ENCODE results near the gene TBC1D14. TPM values are rescaled to one million over a fixed set of nuclear protein-coding genes. Genes with fewer than 3 reads are reported as not detected.
A peak's percentile ranks its signal among the peaks of the same experiment; 100 is the strongest.

TBC1D14 gene
- total RNA-seq, 2 experiments from 2014 or later, result 53.7 to 55.3 TPM

- peaks cover 62% of the 10 kb centered on the region for H3K4me1 Mint-ChIP-seq
- no peaks in the 10 kb centered on the region for H3K27me3 Mint-ChIP-seq
- DNase-seq, result no peak
- no peaks in the 10 kb centered on the region for H3K9me3 Mint-ChIP-seq
- H3K36me3 Mint-ChIP-seq (ENCODE audit: low read depth), result peaks cover 52% of the 10 kb centered on the region
- POLR2A ChIA-PET, result interaction anchor here (1.1 to 2.7 kb wide), 3 partner anchors 16 to 76 kb away, joined by 5 to 7 read pairs (median 5); partner anchors contain the start of genes GRPEL1 and TADA2B
- no peak overlapping the region for H3K4me3 Mint-ChIP-seq
- CTCF ChIA-PET, result interaction anchor here (1.0 to 1.7 kb wide), 3 partner anchors 16 to 51 kb away, joined by 3 to 5 read pairs (median 4); partner anchors contain the start of gene TADA2B
- peak overlapping the region; percentile 75 for H3K27ac Mint-ChIP-seq
These were observed 82.3 kb downstream of the TBC1D14 start for GRCh38 chr4:6991771-6992557.

GRCh38 chr4:6992728-6993677 lies 83.4 kb downstream of the TBC1D14 start:
- peak overlapping the region; percentile 75 for H3K27ac Mint-ChIP-seq
- H3K9me3 Mint-ChIP-seq, result no peaks in the 10 kb centered on the region
- no peaks in the 10 kb centered on the region for H3K27me3 Mint-ChIP-seq
- H3K4me1 Mint-ChIP-seq, result peaks cover 64% of the 10 kb centered on the region
- DNase-seq, result no peak
- H3K36me3 Mint-ChIP-seq (ENCODE audit: low read depth), result peaks cover 55% of the 10 kb centered on the region
- CTCF ChIA-PET, result interaction anchor here (1.0 to 1.7 kb wide), 3 partner anchors 14 to 50 kb away, joined by 3 to 5 read pairs (median 4); partner anchors contain the start of gene TADA2B
- POLR2A ChIA-PET, result interaction anchor here (1.1 to 2.7 kb wide), 3 partner anchors 51 to 75 kb away, joined by 3 to 7 read pairs (median 5); partner anchors contain the start of genes GRPEL1 and TADA2B
- no peak overlapping the region for H3K4me3 Mint-ChIP-seq

GRCh38 chr4:6996481-6996880 lies 86.9 kb downstream of the TBC1D14 start:
- Mint-ChIP-seq H3K27ac (no peak overlapping the region), H3K27me3 (no peaks in the 10 kb centered on the region), H3K4me1 (peaks cover 63% of the 10 kb centered on the region), H3K36me3 (ENCODE audit: low read depth) (peaks cover 67% of the 10 kb centered on the region), H3K9me3 (no peaks in the 10 kb centered on the region), H3K4me3 (no peak overlapping the region)
- ChIA-PET CTCF (interaction anchor here (1.1 to 3.1 kb wide), 2 partner anchors 9 to 47 kb away, joined by 5 to 24 read pairs; partner anchors contain the start of gene TADA2B), POLR2A (interaction anchor here (2.2 kb wide), 1 partner anchor 9 kb away, joined by 13 read pairs; no protein-coding TSS in a partner anchor)
- no peak for DNase-seq

DNA sequence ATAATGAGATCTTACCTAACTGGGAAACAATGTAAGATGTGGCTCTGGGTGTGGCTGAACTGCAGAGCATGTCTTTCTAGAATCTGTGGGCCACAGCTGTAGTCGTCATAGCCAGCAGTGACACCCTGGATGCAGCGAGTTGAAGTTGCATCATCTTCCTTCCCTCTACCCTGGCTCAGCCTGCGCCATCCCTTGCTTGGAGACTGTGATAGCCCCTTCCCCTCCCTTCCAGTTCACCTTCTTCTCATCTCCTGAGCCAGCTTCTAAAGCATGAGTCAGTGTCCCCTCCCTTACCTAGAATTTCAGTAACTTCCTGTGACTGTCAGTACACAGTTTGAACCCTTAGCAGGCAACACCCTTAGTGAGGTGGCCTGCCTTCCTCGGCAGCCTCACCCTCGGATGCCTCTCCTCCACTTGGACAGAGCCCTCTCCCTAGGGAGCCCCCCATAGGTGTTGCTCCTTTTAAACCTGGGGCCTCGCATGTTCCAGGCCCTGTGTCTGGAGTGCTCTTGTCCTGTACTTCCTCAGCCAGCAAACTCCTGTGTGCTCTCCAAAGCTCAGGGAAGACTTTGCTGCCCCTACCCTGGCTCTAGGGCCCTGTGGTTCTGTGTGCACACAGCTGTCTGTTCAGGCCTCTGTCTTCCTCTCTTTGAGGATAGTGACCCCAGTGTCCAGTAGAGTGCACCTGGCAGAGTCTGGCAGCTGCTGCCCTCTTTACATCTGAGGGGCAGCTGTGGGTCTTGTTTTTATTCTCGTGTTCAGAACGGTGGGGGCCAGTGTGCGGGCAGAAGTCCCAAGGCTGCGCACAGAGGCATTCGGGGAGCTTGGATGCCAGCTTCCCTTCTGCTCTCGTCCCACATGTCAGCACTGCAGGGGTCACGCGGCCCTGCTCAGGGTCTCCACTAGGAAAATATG lies 89.8 kb downstream of the TBC1D14 start:
- POLR2A ChIA-PET, result interaction anchor here (0.6 to 4.2 kb wide), 21 partner anchors 8 to 359 kb away, joined by 3 to 69 read pairs (median 6); partner anchors contain the start of genes GRPEL1, MRFAP1, TADA2B and TBC1D14
- Mint-ChIP-seq H3K4me3 (peak overlapping the region; percentile 41), H3K27ac (peak overlapping the region; percentile 95), H3K27me3 (no peaks in the 10 kb centered on the region), H3K9me3 (no peaks in the 10 kb centered on the region), H3K36me3 (ENCODE audit: low read depth) (peaks cover 79% of the 10 kb centered on the region), H3K4me1 (peaks cover 44% of the 10 kb centered on the region)
- DNase-seq, result peak; percentile 79
- CTCF ChIA-PET, result interaction anchor here (0.7 to 3.1 kb wide), 14 partner anchors 9 to 126 kb away, joined by 3 to 24 read pairs (median 4); partner anchors contain the start of gene TADA2B

DNA sequence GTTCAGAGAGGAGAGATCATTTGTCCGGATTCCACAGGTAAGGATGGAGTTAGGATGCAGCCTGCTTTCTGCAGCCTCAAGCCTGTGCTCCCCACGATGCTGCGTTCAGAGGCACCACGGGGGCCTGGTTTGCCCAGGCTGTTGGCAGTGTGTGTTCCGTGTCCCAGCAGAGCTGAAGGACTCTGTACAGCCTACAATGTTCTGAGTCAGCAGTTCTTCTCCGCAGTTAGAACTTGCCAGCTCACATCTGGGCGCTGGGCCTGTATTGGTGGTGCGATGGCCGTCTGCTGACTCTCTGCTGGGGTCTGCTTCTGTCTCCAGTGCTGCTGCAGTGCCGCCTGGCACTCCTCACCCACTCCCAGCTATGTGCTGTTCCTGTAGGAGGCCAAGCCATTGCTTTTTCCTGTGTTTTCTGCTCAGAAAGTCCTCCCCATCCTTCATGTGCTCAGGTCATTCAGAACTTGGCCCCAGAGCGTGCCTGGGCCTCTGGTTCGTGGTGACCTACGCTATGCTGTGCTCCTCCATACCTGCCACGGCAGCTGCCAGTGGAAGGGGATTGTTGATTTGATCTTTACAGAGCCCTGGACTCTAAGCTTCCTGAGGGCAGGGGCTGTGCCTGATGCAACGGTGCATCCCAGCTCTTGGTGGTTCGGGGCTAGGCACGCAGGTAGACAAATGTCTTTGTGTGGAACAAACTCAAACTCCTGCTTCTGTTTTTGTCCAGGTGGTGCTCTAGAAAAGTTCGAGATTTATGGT lies 91.0 kb downstream of the TBC1D14 start:
- Mint-ChIP-seq H3K4me1 (peaks cover 44% of the 10 kb centered on the region), H3K4me3 (no peak overlapping the region), H3K27ac (peak overlapping the region; percentile 95), H3K9me3 (no peaks in the 10 kb centered on the region), H3K36me3 (ENCODE audit: low read depth) (peaks cover 74% of the 10 kb centered on the region), H3K27me3 (no peaks in the 10 kb centered on the region)
- ChIA-PET CTCF (interaction anchor here (1.0 to 2.7 kb wide), 5 partner anchors 8 to 70 kb away, joined by 3 to 17 read pairs (median 4); no protein-coding TSS in a partner anchor), POLR2A (interaction anchor here (0.7 to 4.2 kb wide), 12 partner anchors 9 to 96 kb away, joined by 3 to 69 read pairs (median 6); partner anchors contain the start of genes GRPEL1, TADA2B and TBC1D14)
- no peak for DNase-seq

DNA sequence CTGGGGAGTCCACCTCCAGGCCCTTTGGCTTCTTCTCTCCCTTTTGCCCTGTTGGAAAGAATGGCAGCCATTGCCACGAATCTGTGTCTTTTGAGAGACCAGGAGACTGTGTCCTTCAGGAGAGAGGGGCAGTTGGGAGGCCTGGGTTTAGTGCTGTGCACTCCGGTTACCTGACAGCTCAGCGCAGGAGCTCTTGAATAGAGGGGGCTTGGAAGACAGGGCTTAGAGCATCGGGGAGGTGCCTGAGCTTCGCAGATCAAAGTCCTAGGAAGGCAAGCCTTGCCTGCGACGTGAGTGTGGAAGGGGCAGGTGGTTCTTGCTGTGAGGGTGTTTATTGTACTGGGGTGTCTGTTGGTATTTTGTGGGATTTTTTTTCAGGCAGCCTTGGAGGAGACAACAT lies 91.6 kb downstream of the TBC1D14 start:
- Mint-ChIP-seq H3K36me3 (ENCODE audit: low read depth) (peaks cover 74% of the 10 kb centered on the region), H3K27ac (peak overlapping the region; percentile 95), H3K27me3 (no peaks in the 10 kb centered on the region), H3K9me3 (no peaks in the 10 kb centered on the region), H3K4me3 (no peak overlapping the region), H3K4me1 (peaks cover 44% of the 10 kb centered on the region)
- ChIA-PET CTCF (interaction anchor here (1.1 to 1.3 kb wide), 2 partner anchors 27 to 69 kb away, joined by 3 read pairs; no protein-coding TSS in a partner anchor), POLR2A (interaction anchor here (1.0 to 4.2 kb wide), 4 partner anchors 8 to 67 kb away, joined by 3 to 49 read pairs (median 4); partner anchors contain the start of gene GRPEL1)
- DNase-seq, result no peak

DNA sequence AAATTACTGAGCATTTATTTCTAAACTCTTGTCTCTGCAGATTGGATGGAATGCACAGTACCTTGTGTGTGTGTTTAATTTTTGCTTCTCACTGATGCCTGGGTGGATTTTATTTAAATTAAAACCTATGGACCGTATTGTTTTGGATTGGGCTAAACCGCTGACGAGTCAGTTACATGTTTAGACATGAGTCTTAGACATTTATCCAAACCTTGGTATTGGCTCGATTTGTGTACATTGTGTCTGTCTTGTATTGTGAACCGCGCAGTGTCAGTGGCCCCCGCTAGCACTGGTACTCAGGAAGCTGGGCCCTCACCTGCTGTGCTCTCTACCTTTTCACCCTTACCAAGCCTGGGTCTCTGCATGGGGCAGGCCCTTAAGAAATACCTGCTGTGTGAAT lies 92.7 kb downstream of the TBC1D14 start:
- ChIA-PET CTCF (no interaction called here), POLR2A (no interaction called here)
- peaks cover 46% of the 10 kb centered on the region for H3K4me1 Mint-ChIP-seq
- H3K27me3 Mint-ChIP-seq, result no peaks in the 10 kb centered on the region
- H3K27ac Mint-ChIP-seq, result peak overlapping the region; percentile 95
- H3K9me3 Mint-ChIP-seq, result no peaks in the 10 kb centered on the region
- no peak for DNase-seq
- H3K4me3 Mint-ChIP-seq, result no peak overlapping the region
- peaks cover 75% of the 10 kb centered on the region for H3K36me3 Mint-ChIP-seq (ENCODE audit: low read depth)

DNA sequence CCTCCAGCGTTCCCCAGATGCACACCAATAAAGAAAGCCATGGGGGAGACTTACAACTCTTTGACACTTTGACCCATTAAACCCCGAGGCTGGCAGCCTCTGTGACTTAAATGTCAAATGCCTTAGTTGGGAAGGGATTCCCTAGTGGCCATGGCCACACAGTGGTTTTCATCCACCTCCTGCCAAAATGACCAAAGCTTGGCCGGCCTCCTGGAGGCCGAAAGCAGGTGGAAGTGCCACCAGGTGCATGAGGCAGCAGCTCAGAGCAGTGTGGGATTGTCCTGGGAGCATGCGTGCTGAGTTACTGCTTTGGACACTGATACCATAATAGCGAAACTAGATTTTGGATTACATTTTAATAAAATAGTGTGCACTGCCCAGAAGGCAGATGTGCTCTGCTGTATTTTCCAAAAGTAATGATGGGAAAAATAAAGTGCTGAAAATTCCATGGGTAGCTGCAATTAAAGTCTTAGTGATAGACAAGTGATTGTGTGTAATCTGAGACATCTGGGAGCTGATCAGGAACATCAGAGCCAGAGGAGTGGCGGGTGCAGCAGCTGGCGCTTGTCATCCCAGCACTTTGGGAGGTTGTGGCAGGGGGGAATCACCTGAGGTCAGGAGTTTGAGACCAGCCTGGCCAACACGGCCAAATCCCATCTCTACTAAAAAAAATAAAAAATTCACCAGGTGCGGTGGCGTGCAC lies 93.7 kb downstream of the TBC1D14 start:
- Mint-ChIP-seq H3K27ac (peak overlapping the region; percentile 38), H3K4me3 (no peak overlapping the region), H3K36me3 (ENCODE audit: low read depth) (peaks cover 80% of the 10 kb centered on the region), H3K27me3 (no peaks in the 10 kb centered on the region), H3K4me1 (peaks cover 45% of the 10 kb centered on the region), H3K9me3 (no peaks in the 10 kb centered on the region)
- no peak for DNase-seq
- CTCF ChIA-PET, result no interaction called here
- POLR2A ChIA-PET, result no interaction called here

DNA sequence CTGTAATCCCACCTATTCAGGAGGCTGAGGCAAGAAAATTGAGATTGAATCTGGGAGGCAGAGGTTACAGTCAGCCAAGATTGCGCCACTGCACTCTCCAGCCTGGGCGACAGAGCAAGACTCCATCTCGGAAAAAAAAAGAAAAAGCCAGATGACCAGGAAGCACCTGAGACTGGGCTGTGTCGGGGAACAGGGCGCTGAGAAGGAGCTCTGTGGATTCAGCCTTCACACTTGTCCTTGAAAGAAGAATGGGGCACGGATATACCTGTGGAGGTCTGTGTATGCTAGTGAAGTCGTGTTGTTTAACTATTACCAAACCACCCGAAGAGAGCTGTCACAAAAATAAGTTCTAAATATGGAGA lies 94.2 kb downstream of the TBC1D14 start:
- ChIA-PET CTCF (no interaction called here), POLR2A (no interaction called here)
- H3K27me3 Mint-ChIP-seq, result no peaks in the 10 kb centered on the region
- no peak overlapping the region for H3K27ac Mint-ChIP-seq
- no peak overlapping the region for H3K4me3 Mint-ChIP-seq
- no peak for DNase-seq
- H3K4me1 Mint-ChIP-seq, result peaks cover 40% of the 10 kb centered on the region
- no peaks in the 10 kb centered on the region for H3K9me3 Mint-ChIP-seq
- H3K36me3 Mint-ChIP-seq (ENCODE audit: low read depth), result peaks cover 83% of the 10 kb centered on the region

- H3K36me3 Mint-ChIP-seq (ENCODE audit: low read depth), result peaks cover 82% of the 10 kb centered on the region
- ChIA-PET CTCF (interaction anchor here (1.2 kb wide), 1 partner anchor 38 kb away, joined by 4 read pairs; a partner anchor contains a TSS), POLR2A (interaction anchor here (1.0 kb wide), 1 partner anchor 17 kb away, joined by 6 read pairs; no protein-coding TSS in a partner anchor)
- no peak overlapping the region for H3K4me3 Mint-ChIP-seq
- H3K4me1 Mint-ChIP-seq, result peaks cover 38% of the 10 kb centered on the region
- DNase-seq, result no peak
- peak overlapping the region; percentile 18 for H3K27ac Mint-ChIP-seq
- H3K9me3 Mint-ChIP-seq, result no peaks in the 10 kb centered on the region
- H3K27me3 Mint-ChIP-seq, result no peaks in the 10 kb centered on the region
These were observed 94.7 kb downstream of the TBC1D14 start for GRCh38 chr4:7004331-7004730.
